ENCODE measurements around the gene CCL22. TPM values are rescaled to one million over a fixed set of nuclear protein-coding genes. Genes with fewer than 3 reads are reported as not detected.

The CCL22 gene
- total RNA-seq, 1 donor from 2014 or later, result 0.49 TPM

- Histone ChIP-seq H3K4me1 (peaks cover 12% of the 10 kb centered on the region), H3K9me3 (no peaks in the 10 kb centered on the region), H3K27me3 (no peaks in the 10 kb centered on the region), H3K36me3 (no peaks in the 10 kb centered on the region), H3K27ac (peak overlapping the region; percentile 57), H3K4me3 (no peak overlapping the region)
- TF ChIP-seq POLR2A (IDR thresholded peaks at IDR 0.05) (no peak), POLR2AphosphoS5 (IDR thresholded peaks at IDR 0.05; ENCODE audit: insufficient read depth in 1 of 2, low read depth in 1 of 2) (peak in 1 of 2 donors; percentile 66)
- no peak for DNase-seq (ENCODE audit: extremely low spot score in 2 of 2)
- intact Hi-C loops (cut with DNase I), result no loop called here
These were observed 42.1 kb upstream of the CCL22 start for GRCh38 chr16:57316390-57317017.

GRCh38 chr16:57318240-57318970 is 40.2 kb upstream of the CCL22 start:
- no peak overlapping the region for H3K27ac ChIP-seq
- no peak overlapping the region for H3K4me3 ChIP-seq
- intact Hi-C loops (cut with DNase I), result no loop called here
- peaks cover 12% of the 10 kb centered on the region for H3K4me1 ChIP-seq
- no peak for TF ChIP-seq POLR2A (IDR thresholded peaks at IDR 0.05)
- TF ChIP-seq POLR2AphosphoS5 (IDR thresholded peaks at IDR 0.05; ENCODE audit: insufficient read depth in 1 of 2, low read depth in 1 of 2), result no peak
- no peak for TF ChIP-seq CTCF (IDR thresholded peaks at IDR 0.05)
- no peaks in the 10 kb centered on the region for H3K27me3 ChIP-seq
- no peak for DNase-seq (ENCODE audit: extremely low spot score in 2 of 2)
- no peaks in the 10 kb centered on the region for H3K36me3 ChIP-seq
- H3K9me3 ChIP-seq, result no peaks in the 10 kb centered on the region

- no peak overlapping the region for H3K4me3 ChIP-seq
- H3K27ac ChIP-seq, result no peak overlapping the region
- no peaks in the 10 kb centered on the region for H3K36me3 ChIP-seq
- DNase-seq (ENCODE audit: extremely low spot score in 2 of 2), result no peak
- TF ChIP-seq POLR2AphosphoS5 (IDR thresholded peaks at IDR 0.05; ENCODE audit: insufficient read depth in 1 of 2, low read depth in 1 of 2) (no peak), POLR2A (IDR thresholded peaks at IDR 0.05) (no peak), CTCF (IDR thresholded peaks at IDR 0.05) (no peak)
- H3K27me3 ChIP-seq, result no peaks in the 10 kb centered on the region
- intact Hi-C loops (cut with DNase I), result no loop called here
- H3K4me1 ChIP-seq, result peaks cover 7% of the 10 kb centered on the region
- H3K9me3 ChIP-seq, result no peaks in the 10 kb centered on the region
These were observed 38.9 kb upstream of the CCL22 start for GRCh38 chr16:57319646-57320045.

GRCh38 chr16:57324749-57325148 is 33.8 kb upstream of the CCL22 start:
- H3K9me3 ChIP-seq, result no peaks in the 10 kb centered on the region
- H3K36me3 ChIP-seq, result no peaks in the 10 kb centered on the region
- TF ChIP-seq POLR2AphosphoS5 (IDR thresholded peaks at IDR 0.05; ENCODE audit: insufficient read depth in 1 of 2, low read depth in 1 of 2), result no peak
- no peak for TF ChIP-seq CTCF (IDR thresholded peaks at IDR 0.05)
- no peak for TF ChIP-seq POLR2A (IDR thresholded peaks at IDR 0.05)
- no peaks in the 10 kb centered on the region for H3K4me1 ChIP-seq
- no peak overlapping the region for H3K4me3 ChIP-seq
- no peaks in the 10 kb centered on the region for H3K27me3 ChIP-seq
- no peak overlapping the region for H3K27ac ChIP-seq
- DNase-seq (ENCODE audit: extremely low spot score in 2 of 2), result no peak
- intact Hi-C loops (cut with DNase I), result no loop called here

- Histone ChIP-seq H3K4me3 (no peak overlapping the region), H3K27ac (no peak overlapping the region), H3K4me1 (no peaks in the 10 kb centered on the region), H3K27me3 (no peaks in the 10 kb centered on the region), H3K9me3 (no peaks in the 10 kb centered on the region), H3K36me3 (no peaks in the 10 kb centered on the region)
- no peak for TF ChIP-seq POLR2A (IDR thresholded peaks at IDR 0.05)
- no peak for TF ChIP-seq CTCF (IDR thresholded peaks at IDR 0.05)
- TF ChIP-seq POLR2AphosphoS5 (IDR thresholded peaks at IDR 0.05; ENCODE audit: insufficient read depth in 1 of 2, low read depth in 1 of 2), result no peak
- no peak for DNase-seq (ENCODE audit: extremely low spot score in 2 of 2)
- intact Hi-C loops (cut with DNase I), result no loop called here
These were observed 33.1 kb upstream of the CCL22 start for GRCh38 chr16:57325458-57325857.
